SIG-M5 treated with dmso at 0.1 percent for 504 hours (cell line): ENCODE results near the gene RNF220.

Experiments
- DNase-seq: peaks from one replicate; lab custom pipeline; 2025; ENCODE audit not compliant: unreplicated experiment; lab: John Stamatoyannopoulos, UW

Gene RNF220

GRCh38 chr1:44425341-44426082 lies 20.5 kb downstream of the RNF220 start:
- no peak for DNase-seq

- DNase-seq = no peak
Observed at GRCh38 chr1:44431861-44432260, 26.8 kb downstream of the RNF220 start.

GRCh38 chr1:44433209-44433608 lies 28.2 kb downstream of the RNF220 start:
- DNase-seq = no peak

- no peak for DNase-seq
Observed at GRCh38 chr1:44436401-44437106, 31.5 kb downstream of the RNF220 start.

GRCh38 chr1:44437107-44437716 lies 32.2 kb downstream of the RNF220 start:
- no peak for DNase-seq

- DNase-seq = no peak
Observed at GRCh38 chr1:44442791-44443190, 37.7 kb downstream of the RNF220 start.

GRCh38 chr1:44447051-44447810 lies 42.2 kb downstream of the RNF220 start:
- DNase-seq = no peak

GRCh38 chr1:44453798-44454349 lies 48.8 kb downstream of the RNF220 start:
- DNase-seq = no peak

- no peak for DNase-seq
Observed at GRCh38 chr1:44454704-44455103, 49.6 kb downstream of the RNF220 start.

GRCh38 chr1:44460107-44460882 lies 55.2 kb downstream of the RNF220 start:
- peak; percentile 31 for DNase-seq

GRCh38 chr1:44464361-44464760 lies 59.3 kb downstream of the RNF220 start:
- DNase-seq = no peak

GRCh38 chr1:44467566-44467965 lies 62.5 kb downstream of the RNF220 start:
- DNase-seq = no peak

GRCh38 chr1:44471911-44472453 lies 66.9 kb downstream of the RNF220 start:
- no peak for DNase-seq

- no peak for DNase-seq
Observed at GRCh38 chr1:44472620-44473525, 67.8 kb downstream of the RNF220 start.

- DNase-seq = no peak
Observed at GRCh38 chr1:44476891-44477290, 71.8 kb downstream of the RNF220 start.

GRCh38 chr1:44481701-44482100 lies 76.6 kb downstream of the RNF220 start:
- no peak for DNase-seq

- no peak for DNase-seq
Observed at GRCh38 chr1:44483089-44483874, 78.2 kb downstream of the RNF220 start.

GRCh38 chr1:44484155-44484688 lies 79.2 kb downstream of the RNF220 start:
- DNase-seq = no peak
